ENCODE results near the gene ACOT7.

- no peak for TF ChIP-seq CTCF (conservative IDR thresholded peaks at IDR 0.05; ENCODE audit: low read depth, low read length)
- no peak for TF ChIP-seq EZH2 (IDR thresholded peaks at IDR 0.05; ENCODE audit: low read length, unreplicated experiment)
- no peak for TF ChIP-seq EZH2phosphoT487 (IDR thresholded peaks at IDR 0.05; ENCODE audit: borderline replicate concordance, low read length)
Measured at GRCh38 chr1:6272452-6272851, 121.1 kb downstream of the ACOT7 start.

All from PC-3 (cell line).